Measurements from ENCODE around the gene KIF16B.

GRCh38 chr20:16417001-16417400 is 156.2 kb downstream of the KIF16B start:
- TF ChIP-seq PATZ1 (CRISPR knock-in tag; IDR thresholded peaks at IDR 0.05; ENCODE audit: borderline replicate concordance) = no peak
- TF ChIP-seq OSR1 (CRISPR knock-in tag; IDR thresholded peaks at IDR 0.05) = no peak
- no peak for TF ChIP-seq CSDC2 (CRISPR knock-in tag; IDR thresholded peaks at IDR 0.05)
- no peak for TF ChIP-seq ARNTL (CRISPR knock-in tag; IDR thresholded peaks at IDR 0.05; ENCODE audit: borderline replicate concordance, low read depth)
- TF ChIP-seq CREB5 (CRISPR knock-in tag; IDR thresholded peaks at IDR 0.05; ENCODE audit: low read depth) = no peak
- TF ChIP-seq ZC3H10 (CRISPR knock-in tag; IDR thresholded peaks at IDR 0.05) = no peak
- TF ChIP-seq RARB (CRISPR knock-in tag; IDR thresholded peaks at IDR 0.05) = no peak
- no peak for TF ChIP-seq ZNF70 (CRISPR knock-in tag; IDR thresholded peaks at IDR 0.05)
- TF ChIP-seq, protein P1, sequence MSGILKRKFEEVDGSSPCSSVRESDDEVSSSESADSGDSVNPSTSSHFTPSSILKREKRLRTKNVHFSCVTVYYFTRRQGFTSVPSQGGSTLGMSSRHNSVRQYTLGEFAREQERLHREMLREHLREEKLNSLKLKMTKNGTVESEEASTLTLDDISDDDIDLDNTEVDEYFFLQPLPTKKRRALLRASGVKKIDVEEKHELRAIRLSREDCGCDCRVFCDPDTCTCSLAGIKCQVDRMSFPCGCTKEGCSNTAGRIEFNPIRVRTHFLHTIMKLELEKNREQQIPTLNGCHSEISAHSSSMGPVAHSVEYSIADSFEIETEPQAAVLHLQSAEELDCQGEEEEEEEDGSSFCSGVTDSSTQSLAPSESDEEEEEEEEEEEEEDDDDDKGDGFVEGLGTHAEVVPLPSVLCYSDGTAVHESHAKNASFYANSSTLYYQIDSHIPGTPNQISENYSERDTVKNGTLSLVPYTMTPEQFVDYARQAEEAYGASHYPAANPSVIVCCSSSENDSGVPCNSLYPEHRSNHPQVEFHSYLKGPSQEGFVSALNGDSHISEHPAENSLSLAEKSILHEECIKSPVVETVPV (CRISPR knock-in tag; IDR thresholded peaks at IDR 0.05) = no peak
- no peak for TF ChIP-seq TSHZ2 (CRISPR knock-in tag; IDR thresholded peaks at IDR 0.05)
- no peak for TF ChIP-seq PPARA (CRISPR knock-in tag; IDR thresholded peaks at IDR 0.05; ENCODE audit: borderline replicate concordance)
- TF ChIP-seq ZNF565 (CRISPR knock-in tag; conservative IDR thresholded peaks at IDR 0.05; ENCODE audit: low read depth) = no peak

All from SK-N-SH treated with all-trans-retinoic acid at 6 μM for 48 hours (cell line).